HepG2 (cell line): Measurements from ENCODE around the gene SLC7A10. TPM values are rescaled to one million over a fixed set of nuclear protein-coding genes. Genes with fewer than 3 reads are reported as not detected.

Experiments used
- ARID5B ChIP-seq: IDR thresholded peaks from 2 replicates; pipeline ENCODE4 v1.4.0; 2020; ENCODE audit warnings: mild to moderate bottlenecking, missing genetic modification reagents
- ELF3 ChIP-seq: IDR thresholded peaks from 2 replicates; pipeline ENCODE4 v1.6.1; 2016; ENCODE audit warnings: missing genetic modification reagents, missing compliant biosample characterization
- FOXA3 ChIP-seq: IDR thresholded peaks from 2 replicates; pipeline ENCODE4 v1.6.1; 2016; ENCODE audit warnings: missing genetic modification reagents, missing compliant biosample characterization
- FOXM1 ChIP-seq: sonication (generic); formaldehyde crosslinking; IDR thresholded peaks from 2 replicates; pipeline ENCODE4 v1.5.0; 2020; ENCODE audit warnings: missing genetic modification reagents
- HOXA5 ChIP-seq: sonication (generic); formaldehyde crosslinking; IDR thresholded peaks from 2 replicates; pipeline ENCODE4 v1.4.0; 2020; ENCODE audit warnings: missing genetic modification reagents
- ISX ChIP-seq: sonication (generic); formaldehyde crosslinking; conservative IDR thresholded peaks from 2 replicates; pipeline ENCODE4 v1.5.0; 2020; ENCODE audit warnings: missing genetic modification reagents
- MED1 ChIP-seq: sonication (generic); formaldehyde crosslinking; IDR thresholded peaks from 2 replicates; pipeline ENCODE4 v1.4.0; 2020; ENCODE audit warnings: missing genetic modification reagents
- MTF1 ChIP-seq: sonication (generic); formaldehyde crosslinking; IDR thresholded peaks from 2 replicates; pipeline ENCODE4 v1.5.0; 2020; ENCODE audit warnings: missing genetic modification reagents
- POLR2G ChIP-seq: fragments of 200-400 bp; formaldehyde crosslinking; IDR thresholded peaks from 2 replicates; pipeline ENCODE4 v1.6.1; 2018; ENCODE audit warnings: mild to moderate bottlenecking, low read depth, low read length, moderate library complexity
- SIX4 ChIP-seq: sonication (generic); formaldehyde crosslinking; IDR thresholded peaks from 2 replicates; pipeline ENCODE4 v1.4.0; 2020; ENCODE audit warnings: missing genetic modification reagents
- SOX5 ChIP-seq: IDR thresholded peaks from 2 replicates; pipeline ENCODE4 v1.6.1; 2016; ENCODE audit warnings: borderline replicate concordance
- SP2 ChIP-seq: sonication (generic); formaldehyde crosslinking; IDR thresholded peaks from 2 replicates; pipeline ENCODE4 v1.5.1; 2020; ENCODE audit warnings: mild to moderate bottlenecking, missing genetic modification reagents
- THAP8 ChIP-seq: sonication (generic); formaldehyde crosslinking; IDR thresholded peaks from 2 replicates; pipeline ENCODE4 v1.5.1; 2020; ENCODE audit warnings: missing genetic modification reagents, mild to moderate bottlenecking, borderline replicate concordance
- ZBTB26 ChIP-seq: IDR thresholded peaks from 2 replicates; pipeline ENCODE4 v1.6.1; 2016; ENCODE audit warnings: missing compliant biosample characterization, missing genetic modification reagents, borderline replicate concordance
- ZFP36L2 ChIP-seq: sonication (generic); formaldehyde crosslinking; IDR thresholded peaks from 2 replicates; pipeline ENCODE4 v1.4.0; 2020; ENCODE audit warnings: missing genetic modification reagents
- ZFP82 ChIP-seq: sonication (generic); formaldehyde crosslinking; IDR thresholded peaks from 2 replicates; pipeline ENCODE4 v1.5.1; 2020; ENCODE audit warnings: mild to moderate bottlenecking, missing genetic modification reagents, borderline replicate concordance
- ZNF12 ChIP-seq: sonication (generic); formaldehyde crosslinking; IDR thresholded peaks from 2 replicates; pipeline ENCODE4 v1.5.0; 2020; ENCODE audit warnings: missing genetic modification reagents
- ZNF441 ChIP-seq: sonication (generic); formaldehyde crosslinking; IDR thresholded peaks from 2 replicates; pipeline ENCODE4 v1.7.0; 2021; ENCODE audit warnings: missing genetic modification reagents, borderline replicate concordance
- ZNF451 ChIP-seq: sonication (generic); formaldehyde crosslinking; IDR thresholded peaks from 2 replicates; pipeline ENCODE4 v1.5.0; 2020; ENCODE audit warnings: mild to moderate bottlenecking, missing genetic modification reagents
- ZNF547 ChIP-seq: sonication (generic); formaldehyde crosslinking; IDR thresholded peaks from 2 replicates; pipeline ENCODE4 v1.5.1; 2020; ENCODE audit warnings: mild to moderate bottlenecking, missing genetic modification reagents
- ZNF605 ChIP-seq: sonication (generic); formaldehyde crosslinking; IDR thresholded peaks from 2 replicates; pipeline ENCODE4 v1.8.0; 2022; ENCODE audit warnings: mild to moderate bottlenecking, missing genetic modification reagents
- ZNF670 ChIP-seq: sonication (generic); formaldehyde crosslinking; IDR thresholded peaks from 2 replicates; pipeline ENCODE4 v1.8.0; 2022; ENCODE audit warnings: mild to moderate bottlenecking, missing genetic modification reagents, borderline replicate concordance
- ZNF713 ChIP-seq: sonication (generic); formaldehyde crosslinking; IDR thresholded peaks from 2 replicates; pipeline ENCODE4 v1.4.0; 2020; ENCODE audit warnings: mild to moderate bottlenecking, missing genetic modification reagents
- ZSCAN25 ChIP-seq: sonication (generic); formaldehyde crosslinking; IDR thresholded peaks from 2 replicates; pipeline ENCODE4 v1.8.0; 2022; ENCODE audit warnings: mild to moderate bottlenecking, missing genetic modification reagents
- polyA plus RNA-seq, 8 experiments: library from polyadenylated mRNA; depleted of rRNA in 3 of 8; stranded (reverse) in 7 of 8; unstranded in 1 of 8; fragments of >200 nt; fragmentation: Illumina TruSeq in 4 of 8; extraction: Trizol in 4 of 8; gene quantifications; 2 replicates each; pipeline versions ENCODE4 v1.2.1 to v1.2.3, GENCODE V29; 2011 to 2016; ENCODE audit warnings: low read depth in 4 of 8, missing spikeins in 1 of 8, mixed read lengths in 1 of 8; ENCODE audit not compliant: insufficient read depth in 1 of 8
- total RNA-seq, 5 experiments: library from RNA; depleted of rRNA; stranded (reverse); fragments of >200 nt; fragmentation: Illumina TruSeq; extraction: Trizol; gene quantifications; 2 replicates each; pipeline ENCODE4 v1.2.3, GENCODE V29; 2016; ENCODE audit warnings: low read depth in 1 of 5
- TF ChIP-seq, protein P1 (sequence below): sonication (generic); formaldehyde crosslinking; IDR thresholded peaks from 2 replicates; pipeline ENCODE4 v1.8.0; 2022; ENCODE audit warnings: mild to moderate bottlenecking, missing genetic modification reagents

The SLC7A10 gene
- total and polyA plus RNA-seq, 2 of the 13 experiments (the other 11 are each of a cell fraction or from before 2014, with no cell fraction given) = 1.1 to 2.2 TPM

DNA sequence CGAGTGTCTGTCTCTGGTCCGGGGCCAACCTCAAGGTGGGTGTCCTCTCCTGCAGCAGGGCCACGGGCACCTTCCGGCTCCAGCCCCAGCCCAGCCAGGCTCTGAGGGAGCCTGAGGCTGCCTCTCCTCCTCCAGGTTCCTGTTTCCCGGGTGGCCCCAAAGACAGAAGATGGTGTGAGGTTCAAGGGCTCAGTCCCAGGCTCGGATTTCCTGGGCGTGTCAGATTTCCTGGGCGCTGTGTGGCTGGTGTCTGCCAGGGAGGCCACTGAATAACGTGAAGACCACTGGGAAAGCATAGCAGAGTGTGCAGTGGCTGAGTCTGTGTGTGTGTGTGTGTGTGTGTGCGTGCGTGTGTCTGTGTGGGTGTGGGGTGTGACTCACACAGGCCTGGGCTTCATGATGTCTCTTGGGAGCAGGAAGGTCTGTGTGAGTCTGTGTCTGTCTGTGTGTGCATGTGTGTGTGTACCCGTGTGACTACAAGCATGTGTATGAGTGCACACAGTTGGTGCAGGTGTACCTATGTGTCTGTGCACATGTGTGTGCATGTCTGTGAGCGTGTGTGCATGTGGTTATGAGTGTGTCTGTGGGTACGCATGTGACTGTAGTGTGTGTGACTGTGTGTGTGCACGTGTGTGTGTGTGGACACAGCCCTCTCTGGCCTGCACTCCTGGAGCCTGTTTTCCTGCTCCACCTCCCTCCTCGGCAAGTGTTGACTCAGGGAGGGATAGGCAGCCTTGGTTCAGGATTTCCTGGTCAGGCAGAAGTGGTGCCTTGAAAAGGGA is 48.4 kb upstream of the SLC7A10 start (continued):
- TF ChIP-seq ARID5B (peak; percentile 74), ZFP82 (no peak), ZNF670 (CRISPR knock-in tag) (no peak), SOX5 (CRISPR knock-in tag) (peak; percentile 55; the same call in 1 of the 2 replicates), ZNF713 (CRISPR knock-in tag) (peak; percentile 69; the same call in 1 of the 2 replicates), HOXA5 (CRISPR knock-in tag) (no peak), MED1 (CRISPR knock-in tag) (peak; percentile 77), ZNF441 (CRISPR knock-in tag) (peak; percentile 13; the same call in 1 of the 2 replicates), MTF1 (CRISPR knock-in tag) (no peak), ZNF605 (CRISPR knock-in tag) (0 out of 2 replicates have a peak, but pooled peaks have one; percentile 55), ZFP36L2 (no peak), ZNF451 (CRISPR knock-in tag) (peak; percentile 78; the same call in 1 of the 2 replicates), ELF3 (CRISPR knock-in tag) (peak; percentile 93), ZNF547 (CRISPR knock-in tag) (no peak), ISX (CRISPR knock-in tag) (no peak), ZSCAN25 (CRISPR knock-in tag) (peak; percentile 59), SP2 (CRISPR knock-in tag) (no peak), ZNF12 (CRISPR knock-in tag) (no peak), POLR2G (no peak), SIX4 (CRISPR knock-in tag) (0 out of 2 replicates have a peak, but pooled peaks have one; percentile 30), FOXM1 (CRISPR knock-in tag) (no peak), THAP8 (CRISPR knock-in tag) (0 out of 2 replicates have a peak, but pooled peaks have one; percentile 58), FOXA3 (CRISPR knock-in tag) (peak; percentile 85), ZBTB26 (CRISPR knock-in tag) (peak; percentile 63)
- TF ChIP-seq, protein P1, sequence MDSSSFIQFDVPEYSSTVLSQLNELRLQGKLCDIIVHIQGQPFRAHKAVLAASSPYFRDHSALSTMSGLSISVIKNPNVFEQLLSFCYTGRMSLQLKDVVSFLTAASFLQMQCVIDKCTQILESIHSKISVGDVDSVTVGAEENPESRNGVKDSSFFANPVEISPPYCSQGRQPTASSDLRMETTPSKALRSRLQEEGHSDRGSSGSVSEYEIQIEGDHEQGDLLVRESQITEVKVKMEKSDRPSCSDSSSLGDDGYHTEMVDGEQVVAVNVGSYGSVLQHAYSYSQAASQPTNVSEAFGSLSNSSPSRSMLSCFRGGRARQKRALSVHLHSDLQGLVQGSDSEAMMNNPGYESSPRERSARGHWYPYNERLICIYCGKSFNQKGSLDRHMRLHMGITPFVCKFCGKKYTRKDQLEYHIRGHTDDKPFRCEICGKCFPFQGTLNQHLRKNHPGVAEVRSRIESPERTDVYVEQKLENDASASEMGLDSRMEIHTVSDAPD (CRISPR knock-in tag) = peak; percentile 76; the same call in 1 of the 2 replicates
